HG02973 (cell line): ENCODE measurements around the gene SLC25A10.
"Not testable (repeated sequence)": the region's sequence is repeated elsewhere in the genome, so short reads cannot be mapped to it uniquely, and the experiment has no call there.

Source experiments
- ATAC-seq: cut with Tn5 transposase; IDR thresholded peaks from one replicate; pipeline ENCODE4 v1.9.1; 2021; ENCODE audit warnings: moderate library complexity; ENCODE audit not compliant: unreplicated experiment

SLC25A10 gene

GRCh38 chr17:81711814-81712467 lies at the start of gene SLC25A10:
TSS of gene SLC25A10 (plus strand) at chr17:81712284. CDS start at chr17:81712427, 143 bp downstream.
- ATAC-seq = peak; percentile 58

- ATAC-seq = no peak
Measured at GRCh38 chr17:81664051-81664470, 48.0 kb upstream of the SLC25A10 start.

- no peak for ATAC-seq
Measured at GRCh38 chr17:81665205-81666091, 46.6 kb upstream of the SLC25A10 start.

- ATAC-seq = no peak
Measured at GRCh38 chr17:81666092-81666341, 46.1 kb upstream of the SLC25A10 start.

- ATAC-seq = peak; percentile 80
Measured at GRCh38 chr17:81666342-81667191, 45.5 kb upstream of the SLC25A10 start, which contains the start of the genes CCDC137 and OXLD1. TSS of gene CCDC137 (plus strand) at chr17:81666737. CDS start at chr17:81666767, 30 bp downstream. TSS of gene OXLD1 (minus strand) at chr17:81666605. CDS start at chr17:81666577, 28 bp downstream.

- ATAC-seq = no peak
Measured at GRCh38 chr17:81667754-81668153, 44.3 kb upstream of the SLC25A10 start.

GRCh38 chr17:81672504-81672903 lies 39.6 kb upstream of the SLC25A10 start:
- no peak for ATAC-seq

GRCh38 chr17:81672954-81673353 lies 39.1 kb upstream of the SLC25A10 start:
- no peak for ATAC-seq

GRCh38 chr17:81673561-81674258 lies 38.4 kb upstream of the SLC25A10 start:
- no peak for ATAC-seq

GRCh38 chr17:81675515-81676221 lies 36.4 kb upstream of the SLC25A10 start:
- ATAC-seq = not testable (repeated sequence)

- no peak for ATAC-seq
Measured at GRCh38 chr17:81676906-81677305, 35.2 kb upstream of the SLC25A10 start.

- no peak for ATAC-seq
Measured at GRCh38 chr17:81680150-81680549, 31.9 kb upstream of the SLC25A10 start.

- ATAC-seq = no peak
Measured at GRCh38 chr17:81681672-81682071, 30.4 kb upstream of the SLC25A10 start.

GRCh38 chr17:81682565-81683207 lies 29.4 kb upstream of the SLC25A10 start:
- no peak for ATAC-seq

- peak; percentile 7 for ATAC-seq
Measured at GRCh38 chr17:81683208-81683583, 28.9 kb upstream of the SLC25A10 start.

GRCh38 chr17:81683584-81684441 lies 28.3 kb upstream of the SLC25A10 start, which contains the start of the genes ARL16 and HGS:
TSS of gene ARL16 (minus strand) at chr17:81683797. CDS start at chr17:81683753, 44 bp downstream.
TSS of gene HGS (plus strand) at chr17:81684011. CDS start at chr17:81684067, 56 bp downstream.
- peak; percentile 79 for ATAC-seq

- peak; percentile 1 for ATAC-seq
Measured at GRCh38 chr17:81684442-81684911, 27.6 kb upstream of the SLC25A10 start.

- no peak for ATAC-seq
Measured at GRCh38 chr17:81685108-81685507, 27.0 kb upstream of the SLC25A10 start.
